Pancreas (tissue), 10 donors: ENCODE results near the gene ZNF320. TPM values are rescaled to one million over a fixed set of nuclear protein-coding genes. Genes with fewer than 3 reads are reported as not detected.
"Not testable (repeated sequence)": the region's sequence is repeated elsewhere in the genome, so short reads cannot be mapped to it uniquely, and the experiment has no call there.

Source experiments
- ATAC-seq, 4 donors: fragments of 200-7000 bp; cut with Tn5 transposase; one replicate each; pipeline versions ENCODE4 v1.8.0 to v1.9.1; 2020; ENCODE audit warnings: mild to moderate bottlenecking in 4 of 4, moderate library complexity in 4 of 4
- DNase-seq, 6 donors: peaks; one replicate each; pipeline ENCODE4 v3.0.0-alpha.2; 2020
- FAIRE-seq: peaks from 2 replicates; lab custom pipeline; 2012; peaks lifted over from hg19 to GRCh38; lab: Jason Lieb, UNC
- H3K27ac ChIP-seq, 4 donors: fragments of 200-600 bp; sonication (generic); 1 replicate in 3 of 4; 2 replicates in 1 of 4; pipeline versions ENCODE4 v1.5.0 to v1.8.0; 2020
- H3K27me3 ChIP-seq, 4 donors: fragments of 200-600 bp; one replicate each; pipeline ENCODE4 v1.8.0; 2021
- H3K36me3 ChIP-seq, 3 donors: fragments of 200-600 bp; sonication (generic) in 1 of 3; one replicate each; pipeline versions ENCODE4 v1.5.0 to v1.8.0; 2020 to 2021
- H3K4me1 ChIP-seq, 3 donors: fragments of 200-600 bp; one replicate each; pipeline ENCODE4 v1.8.0; 2021
- H3K4me3 ChIP-seq, 4 donors: fragments of 200-600 bp; sonication (generic) in 2 of 4; one replicate each; pipeline versions ENCODE4 v1.5.0 to v1.8.0; 2020 to 2021
- H3K9me3 ChIP-seq, 4 donors: fragments of 200-600 bp; one replicate each; pipeline ENCODE4 v1.8.0; 2021
- WGBS, 2 donors: extraction: QIAGEN DNeasy Blood & Tissue Kit; methylation state at CpG; one replicate each; pipeline ENCODE4 v1.1.7; 2013; 5-methylcytosine and 5-hydroxymethylcytosine counted together
- intact Hi-C, 3 donors: fragments of 100-400 bp; cut with DNase I; formaldehyde crosslinking; loops; one replicate each; pipeline versions ENCODE4 v1.11.1 to v1.14.2; 2022
- polyA plus RNA-seq, 2 donors: library from polyadenylated mRNA; stranded (reverse); fragments of 200-250 nt; gene quantifications; one replicate each; pipeline ENCODE4 v1.2.3, GENCODE V29; 2013
- total RNA-seq, 6 donors: library from RNA; stranded (reverse); fragmentation: NEBNext Ultra II Directional in 4 of 6; extraction: Animal tissue kit (Norgen Biotek cat#: 25700) in 4 of 6; gene quantifications; one replicate each; pipeline versions ENCODE4 v1.2.1 to v1.2.4, GENCODE V29; 2021 to 2023
- TF ChIP-seq, protein P1 (sequence below), 4 donors: fragments of 200-600 bp; sonication (generic) in 3 of 4; IDR thresholded peaks; one replicate each; pipeline versions ENCODE4 v1.5.0 to v1.8.0; 2021; ENCODE audit warnings: antibody characterized with exemption in 4 of 4
- donor health status: healthy with polysubstance abuse.
- donor health status: DM: no; HTN: no; CAD: no; lungs with moderate emphysema.
- donor health status: DM: no; HTN: no; CAD: no.
- donor health status: control.
- donor health status: control.
- donor health status: Bipolar disorder and iron deficiency.
- donor health status: DM: yes; HTN: yes; CAD: no.
- donor health status: DM: no; HTN: no; CAD: no.
- donor health status: DM: no; HTN: no; CAD: no.
- donor health status: DM: yes; HTN: yes; CAD: no.

ZNF320 gene
- total and polyA plus RNA-seq, 8 donors: 2.8 to 21.3 (median 6.4) TPM

- peaks cover 0 to 8% (median 2%) of the 10 kb centered on the region in 3 donors for H3K36me3 ChIP-seq
- peaks cover 0 to 5% (median 0%) of the 10 kb centered on the region in 3 donors for H3K4me1 ChIP-seq
- DNase-seq (peak in 5 of 6 donors; percentile 35 to 68 (median 49)), ATAC-seq (peak; percentile 25 to 58 (median 42)), FAIRE-seq (no peak)
- intact Hi-C loops: no loop called here
- no peaks in the 10 kb centered on the region for H3K27me3 ChIP-seq
- peak overlapping the region; percentile 51 to 92 (median 70) for H3K27ac ChIP-seq
- no peaks in the 10 kb centered on the region for H3K9me3 ChIP-seq
- TF ChIP-seq, protein P1, sequence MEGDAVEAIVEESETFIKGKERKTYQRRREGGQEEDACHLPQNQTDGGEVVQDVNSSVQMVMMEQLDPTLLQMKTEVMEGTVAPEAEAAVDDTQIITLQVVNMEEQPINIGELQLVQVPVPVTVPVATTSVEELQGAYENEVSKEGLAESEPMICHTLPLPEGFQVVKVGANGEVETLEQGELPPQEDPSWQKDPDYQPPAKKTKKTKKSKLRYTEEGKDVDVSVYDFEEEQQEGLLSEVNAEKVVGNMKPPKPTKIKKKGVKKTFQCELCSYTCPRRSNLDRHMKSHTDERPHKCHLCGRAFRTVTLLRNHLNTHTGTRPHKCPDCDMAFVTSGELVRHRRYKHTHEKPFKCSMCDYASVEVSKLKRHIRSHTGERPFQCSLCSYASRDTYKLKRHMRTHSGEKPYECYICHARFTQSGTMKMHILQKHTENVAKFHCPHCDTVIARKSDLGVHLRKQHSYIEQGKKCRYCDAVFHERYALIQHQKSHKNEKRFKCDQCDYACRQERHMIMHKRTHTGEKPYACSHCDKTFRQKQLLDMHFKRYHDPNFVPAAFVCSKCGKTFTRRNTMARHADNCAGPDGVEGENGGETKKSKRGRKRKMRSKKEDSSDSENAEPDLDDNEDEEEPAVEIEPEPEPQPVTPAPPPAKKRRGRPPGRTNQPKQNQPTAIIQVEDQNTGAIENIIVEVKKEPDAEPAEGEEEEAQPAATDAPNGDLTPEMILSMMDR (IDR thresholded peaks at IDR 0.05): no peak
- H3K4me3 ChIP-seq: peak overlapping the region in 3 of 4 donors; percentile 52 to 59 (median 56)
- WGBS, 2 donors: 48 to 50% methylated on average over 18 of the region's 18 CpGs
These were observed 26.6 kb upstream of the ZNF320 start for GRCh38 chr19:52923778-52924593.

- no peak for FAIRE-seq
- intact Hi-C loops: no loop called here
- peak within 1 kb of the TSS; percentile 29 to 59 (median 54) for H3K4me3 ChIP-seq
- ATAC-seq: peak; percentile 99 to 100 (median 99)
- TF ChIP-seq, protein P1 (IDR thresholded peaks at IDR 0.05): no peak
- H3K9me3 ChIP-seq: no peaks in the 10 kb centered on the region
- H3K36me3 ChIP-seq: no peaks in the 10 kb centered on the region
- WGBS, 2 donors: 1 to 2% methylated on average over 55 of the region's 55 CpGs
- H3K27me3 ChIP-seq: no peaks in the 10 kb centered on the region
- H3K27ac ChIP-seq: peak within 1 kb of the TSS; percentile 51 to 92 (median 70)
- peak; percentile 87 to 98 (median 93) for DNase-seq
- H3K4me1 ChIP-seq: peaks cover 0 to 5% (median 0%) of the 10 kb centered on the region in 3 donors
These were observed 25.7 kb upstream of the ZNF320 start, which contains the start of gene ZNF888 for GRCh38 chr19:52922841-52923777. Gene ZNF888 (minus strand): TSS chr19:52923428. CDS start chr19:52917873, 5,555 bp downstream.

DNA sequence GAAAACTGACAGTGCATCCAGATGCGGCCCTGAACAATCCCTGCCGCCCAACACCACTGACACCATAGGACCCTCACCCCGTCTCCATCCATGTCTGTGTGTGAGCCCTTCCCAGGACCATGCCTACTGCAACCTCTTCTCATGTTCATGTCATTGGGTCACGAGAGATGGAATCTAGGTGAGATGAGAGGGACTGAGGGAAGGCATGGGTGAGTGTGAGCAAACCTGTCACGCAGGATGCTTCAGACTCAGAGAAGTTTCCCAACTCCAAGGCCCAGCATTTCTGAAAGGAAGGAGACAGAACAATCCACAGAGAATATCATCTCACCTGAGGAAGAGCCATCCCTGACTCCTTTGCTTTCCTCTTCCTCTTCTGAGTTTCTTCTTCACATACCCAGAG lies 20.1 kb upstream of the ZNF320 start:
- intact Hi-C loops: no loop called here
- 96 to 98% methylated on average over 5 of the region's 5 CpGs for WGBS, 2 donors
- no peak for DNase-seq
- no peaks in the 10 kb centered on the region for H3K27me3 ChIP-seq
- no peak overlapping the region for H3K27ac ChIP-seq
- ATAC-seq: no peak
- H3K4me1 ChIP-seq: peaks cover 0 to 5% (median 0%) of the 10 kb centered on the region in 3 donors
- peaks cover 0 to 19% (median 0%) of the 10 kb centered on the region in 3 donors for H3K36me3 ChIP-seq
- TF ChIP-seq, protein P1 (IDR thresholded peaks at IDR 0.05): no peak
- H3K9me3 ChIP-seq: no peaks in the 10 kb centered on the region
- no peak overlapping the region for H3K4me3 ChIP-seq
- FAIRE-seq: no peak

DNA sequence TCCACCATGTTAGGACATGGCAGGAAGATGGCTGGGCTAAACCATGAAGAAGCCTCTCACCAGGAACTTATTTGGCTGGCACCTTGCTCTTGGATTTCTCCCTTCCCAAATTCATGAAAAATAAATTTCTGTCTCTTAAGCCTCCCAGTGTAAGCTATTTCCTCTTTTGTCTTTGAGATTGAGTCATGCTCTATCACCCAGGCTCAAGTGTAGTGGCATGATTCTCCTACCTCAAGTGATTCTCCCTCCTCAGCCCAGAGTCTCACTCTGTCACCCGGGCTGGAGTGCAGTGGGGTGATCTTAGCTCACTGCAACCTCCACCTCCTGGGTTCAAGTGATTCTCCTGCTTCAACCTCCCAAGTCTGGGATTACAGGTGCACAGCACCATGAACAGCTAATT lies 13.2 kb upstream of the ZNF320 start:
- Histone ChIP-seq H3K27me3 (no peaks in the 10 kb centered on the region), H3K4me1 (no peaks in the 10 kb centered on the region), H3K27ac (no peak overlapping the region), H3K4me3 (no peak overlapping the region), H3K36me3 (peaks cover 0 to 32% (median 6%) of the 10 kb centered on the region in 3 donors), H3K9me3 (no peaks in the 10 kb centered on the region)
- no peak for FAIRE-seq
- TF ChIP-seq, protein P1 (IDR thresholded peaks at IDR 0.05): no peak
- intact Hi-C loops: no loop called here
- ATAC-seq: no peak
- DNase-seq: no peak
- 94 to 100% methylated on average over 1 of the region's 1 CpG for WGBS, 2 donors

GRCh38 chr19:52904052-52904780 lies 6.8 kb upstream of the ZNF320 start:
- H3K4me1 ChIP-seq, DNase-seq, FAIRE-seq, H3K4me3 ChIP-seq, intact Hi-C loops, H3K9me3 ChIP-seq, H3K27me3 ChIP-seq: not testable (repeated sequence)
- Histone ChIP-seq H3K36me3 (peaks cover 0 to 16% (median 6%) of the 10 kb centered on the region in 3 donors), H3K27ac (peak overlapping the region; percentile 42 to 68 (median 49))
- ATAC-seq: peak in 1 of 4 donors; percentile 46
- WGBS, 2 donors: 68 to 69% methylated on average over 16 of the region's 16 CpGs
